Kidney tubule cell (primary cell): ENCODE measurements around the gene TMA7B.

ENCODE experiments used
- DNase-seq: peaks from one replicate; pipeline ENCODE4 v3.0.0-alpha.2; 2018; ENCODE audit warnings: low spot score

The TMA7B gene

GRCh38 chr22:39952347-39952746, 7.8 kb upstream of the TMA7B start:
- no peak for DNase-seq

- DNase-seq: no peak
These were observed 7.1 kb upstream of the TMA7B start for GRCh38 chr22:39953101-39953500.

- peak; percentile 16 for DNase-seq
These were observed 5.6 kb upstream of the TMA7B start for GRCh38 chr22:39954584-39955055.

GRCh38 chr22:39955675-39956074, 4.5 kb upstream of the TMA7B start:
- DNase-seq: no peak

- no peak for DNase-seq
These were observed 3.1 kb upstream of the TMA7B start for GRCh38 chr22:39956932-39957664.

GRCh38 chr22:39958009-39958711, 2.0 kb upstream of the TMA7B start:
- DNase-seq: no peak

- DNase-seq: no peak
These were observed 1.1 kb upstream of the TMA7B start for GRCh38 chr22:39958949-39959639.

- peak; percentile 38 for DNase-seq
These were observed 872 bp downstream of the TMA7B start for GRCh38 chr22:39960791-39961746.

GRCh38 chr22:39962071-39962470, 1.9 kb downstream of the TMA7B start:
- peak; percentile 6 for DNase-seq

- no peak for DNase-seq
These were observed 5.6 kb downstream of the TMA7B start for GRCh38 chr22:39965748-39966147.

GRCh38 chr22:39966470-39966869, 6.3 kb downstream of the TMA7B start:
- no peak for DNase-seq

- DNase-seq: peak; percentile 26
These were observed 7.1 kb downstream of the TMA7B start for GRCh38 chr22:39967103-39967829.

GRCh38 chr22:39967996-39968972, 8.1 kb downstream of the TMA7B start:
- DNase-seq: no peak

GRCh38 chr22:39970742-39971141, 10.5 kb downstream of the TMA7B start:
- DNase-seq: no peak

- DNase-seq: no peak
These were observed 12.4 kb downstream of the TMA7B start for GRCh38 chr22:39972641-39973040.

- no peak for DNase-seq
These were observed 13.5 kb downstream of the TMA7B start for GRCh38 chr22:39973656-39974055.

- no peak for DNase-seq
These were observed 13.9 kb downstream of the TMA7B start for GRCh38 chr22:39974065-39974464.

- no peak for DNase-seq
These were observed 18.9 kb downstream of the TMA7B start for GRCh38 chr22:39979048-39979447.

- DNase-seq: no peak
These were observed 19.3 kb downstream of the TMA7B start for GRCh38 chr22:39979458-39979857.

GRCh38 chr22:39980596-39980995, 20.4 kb downstream of the TMA7B start:
- no peak for DNase-seq
